Measurements from ENCODE around the gene SIPA1L3.

SIPA1L3 gene

DNA sequence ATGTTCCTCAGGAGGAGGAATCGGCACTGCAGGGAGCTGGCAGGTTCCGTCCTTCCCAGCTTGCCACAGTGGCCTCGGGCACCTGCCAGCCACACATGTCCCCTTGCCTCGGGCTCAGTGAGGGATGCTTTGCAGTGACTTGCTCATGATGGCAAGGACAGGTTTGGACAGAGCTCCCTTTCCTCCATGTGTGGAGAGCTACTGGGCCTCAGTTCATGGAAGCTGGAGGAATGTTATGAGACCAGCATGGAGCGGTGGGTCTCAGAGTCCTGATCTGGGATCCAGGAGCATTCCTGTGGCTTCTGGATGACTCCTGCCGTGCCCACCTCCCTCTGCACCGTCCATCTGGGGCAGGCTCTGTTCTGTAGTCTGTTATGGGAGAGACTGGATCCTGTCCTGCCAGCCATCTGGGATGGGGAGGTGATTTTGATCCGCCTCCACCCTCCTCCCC is 59.2 kb downstream of the SIPA1L3 start:
- no peak overlapping the region for H3K27ac ChIP-seq
- TF ChIP-seq ZFX (IDR thresholded peaks at IDR 0.05): no peak
- TF ChIP-seq, protein P1, sequence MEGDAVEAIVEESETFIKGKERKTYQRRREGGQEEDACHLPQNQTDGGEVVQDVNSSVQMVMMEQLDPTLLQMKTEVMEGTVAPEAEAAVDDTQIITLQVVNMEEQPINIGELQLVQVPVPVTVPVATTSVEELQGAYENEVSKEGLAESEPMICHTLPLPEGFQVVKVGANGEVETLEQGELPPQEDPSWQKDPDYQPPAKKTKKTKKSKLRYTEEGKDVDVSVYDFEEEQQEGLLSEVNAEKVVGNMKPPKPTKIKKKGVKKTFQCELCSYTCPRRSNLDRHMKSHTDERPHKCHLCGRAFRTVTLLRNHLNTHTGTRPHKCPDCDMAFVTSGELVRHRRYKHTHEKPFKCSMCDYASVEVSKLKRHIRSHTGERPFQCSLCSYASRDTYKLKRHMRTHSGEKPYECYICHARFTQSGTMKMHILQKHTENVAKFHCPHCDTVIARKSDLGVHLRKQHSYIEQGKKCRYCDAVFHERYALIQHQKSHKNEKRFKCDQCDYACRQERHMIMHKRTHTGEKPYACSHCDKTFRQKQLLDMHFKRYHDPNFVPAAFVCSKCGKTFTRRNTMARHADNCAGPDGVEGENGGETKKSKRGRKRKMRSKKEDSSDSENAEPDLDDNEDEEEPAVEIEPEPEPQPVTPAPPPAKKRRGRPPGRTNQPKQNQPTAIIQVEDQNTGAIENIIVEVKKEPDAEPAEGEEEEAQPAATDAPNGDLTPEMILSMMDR (conservative IDR thresholded peaks at IDR 0.05): no peak

DNA sequence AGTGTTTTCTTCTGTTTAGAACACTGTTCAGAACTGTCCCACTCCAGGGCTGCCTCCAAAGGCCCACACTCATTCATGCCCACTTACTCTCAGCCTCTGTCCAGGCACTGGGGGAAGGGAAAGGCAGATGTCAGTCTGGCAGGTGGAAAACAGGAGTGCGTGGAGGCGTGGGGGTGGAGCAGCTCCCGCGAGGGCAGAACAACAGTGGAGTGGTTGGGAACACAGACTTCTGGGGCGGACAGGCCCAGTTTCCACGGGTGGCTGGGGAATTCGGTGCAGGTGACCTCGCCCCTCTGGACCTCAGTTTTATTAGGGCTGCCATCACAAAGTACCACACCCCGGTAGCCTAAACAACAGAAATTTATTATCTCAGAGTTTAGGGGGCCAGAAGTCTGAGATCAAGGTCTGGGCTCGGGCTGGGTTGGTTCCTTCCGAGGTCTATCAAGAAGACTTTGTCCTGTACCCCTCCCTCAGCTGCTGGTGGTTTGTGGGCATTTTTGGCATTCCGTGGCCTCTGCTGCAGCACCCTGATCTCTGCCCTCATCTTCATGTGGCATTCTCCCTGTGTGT is 59.7 kb downstream of the SIPA1L3 start:
- TF ChIP-seq ZFX (IDR thresholded peaks at IDR 0.05): no peak
- TF ChIP-seq, protein P1 (conservative IDR thresholded peaks at IDR 0.05): no peak
- no peak overlapping the region for H3K27ac ChIP-seq

DNA sequence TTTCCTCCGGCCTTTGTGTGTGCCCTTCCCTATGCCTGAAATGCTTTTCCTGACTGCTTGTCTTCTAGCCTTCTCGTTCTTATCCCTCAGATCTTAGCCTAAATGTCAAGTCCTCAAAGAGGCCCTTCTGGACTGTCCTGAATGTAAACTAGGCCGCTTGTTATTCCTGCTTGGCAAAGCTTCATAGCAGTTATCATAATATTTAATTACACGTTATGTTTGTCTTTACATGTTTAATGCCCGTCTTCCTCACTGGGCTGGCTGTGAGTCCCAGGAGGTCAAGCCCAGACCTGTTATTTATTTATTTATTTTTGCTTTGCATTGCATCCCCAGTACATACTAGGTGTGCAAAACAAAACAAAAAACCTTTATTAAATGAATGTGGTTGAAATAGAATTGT is 62.7 kb downstream of the SIPA1L3 start:
- H3K27ac ChIP-seq: peak overlapping the region; percentile 62
- TF ChIP-seq, protein P1 (conservative IDR thresholded peaks at IDR 0.05): no peak
- TF ChIP-seq ZFX (IDR thresholded peaks at IDR 0.05): no peak

DNA sequence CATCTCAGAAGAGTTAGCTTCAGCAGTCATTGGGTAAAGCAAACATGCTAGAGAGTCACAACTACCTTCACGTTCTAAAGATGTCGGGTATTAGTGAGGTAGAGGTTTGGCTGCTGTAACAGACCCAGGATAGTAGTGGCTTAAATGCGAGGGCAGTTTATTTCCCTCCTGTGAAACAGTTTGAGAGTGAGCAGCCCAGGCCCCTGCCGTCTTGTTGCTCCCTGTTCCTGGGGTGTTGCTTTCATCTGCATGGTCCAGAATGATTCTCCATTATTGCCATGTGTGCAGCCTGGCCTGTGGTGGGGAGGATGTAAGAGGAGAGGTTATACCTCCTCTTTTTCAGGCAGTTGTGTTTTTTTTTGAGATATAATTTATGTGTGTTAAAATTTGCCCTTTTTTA is 63.7 kb downstream of the SIPA1L3 start:
- TF ChIP-seq, protein P1 (conservative IDR thresholded peaks at IDR 0.05): no peak
- no peak for TF ChIP-seq ZFX (IDR thresholded peaks at IDR 0.05)
- peak overlapping the region; percentile 32 for H3K27ac ChIP-seq

DNA sequence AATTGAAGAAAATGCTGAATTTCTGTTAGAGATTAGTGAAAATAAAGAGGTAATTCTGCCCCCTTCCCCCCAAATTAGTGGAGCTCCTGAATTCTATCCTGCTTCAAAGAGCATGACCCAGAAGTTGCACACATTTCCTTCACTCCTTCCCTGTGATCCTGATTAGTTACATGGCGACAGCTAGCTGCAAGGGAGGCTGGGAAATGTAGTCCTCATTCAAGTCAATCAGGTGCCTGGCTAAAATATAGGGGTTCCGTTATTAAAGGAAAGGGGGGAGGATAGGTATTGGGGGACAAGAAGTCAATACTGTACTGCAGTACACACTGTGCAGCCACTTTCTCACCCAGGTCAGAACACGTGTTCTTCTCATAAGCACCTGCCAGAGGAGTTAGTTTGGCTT is 65.8 kb downstream of the SIPA1L3 start:
- no peak overlapping the region for H3K27ac ChIP-seq
- no peak for TF ChIP-seq ZFX (IDR thresholded peaks at IDR 0.05)
- TF ChIP-seq, protein P1 (conservative IDR thresholded peaks at IDR 0.05): no peak

DNA sequence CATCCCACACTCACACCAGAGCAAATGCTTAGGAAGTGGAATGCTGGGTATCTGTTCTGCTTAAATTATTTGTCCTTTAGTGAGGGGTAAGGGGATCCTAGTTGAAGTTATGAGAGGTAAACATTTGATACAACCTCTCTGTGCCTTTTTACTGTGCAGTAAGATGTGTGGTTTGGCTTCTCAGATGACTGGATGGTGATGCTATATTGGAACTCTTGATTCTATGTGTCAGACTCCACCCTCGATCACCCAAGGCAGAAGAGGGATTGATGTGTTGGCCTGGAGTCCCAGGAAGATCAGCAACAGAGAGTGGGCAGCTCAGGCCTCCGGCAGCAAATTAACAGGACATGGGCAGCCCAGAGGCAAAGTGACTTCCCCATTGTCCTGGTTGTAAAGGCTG is 66.7 kb downstream of the SIPA1L3 start:
- TF ChIP-seq ZFX (IDR thresholded peaks at IDR 0.05): no peak
- TF ChIP-seq, protein P1 (conservative IDR thresholded peaks at IDR 0.05): no peak
- H3K27ac ChIP-seq: no peak overlapping the region

DNA sequence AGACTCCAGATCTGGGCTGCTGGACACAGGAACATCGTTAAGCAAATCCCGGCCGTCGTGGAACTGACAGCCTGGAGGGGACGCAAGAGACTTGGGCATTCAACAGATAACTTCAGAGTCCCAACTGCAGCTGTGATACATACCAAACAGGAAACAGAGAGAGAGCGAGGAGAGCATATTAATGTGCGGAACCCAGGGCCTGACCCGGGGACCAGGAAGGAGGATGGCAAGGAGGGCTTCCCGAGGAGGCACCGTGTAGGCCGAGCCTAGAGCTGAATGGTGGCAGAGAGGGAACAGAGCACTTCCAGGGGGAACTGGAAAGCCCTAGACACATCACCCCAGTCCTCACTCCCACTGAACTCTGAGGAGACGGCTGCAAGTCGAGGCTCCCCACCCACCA is 68.1 kb downstream of the SIPA1L3 start:
- TF ChIP-seq ZFX (IDR thresholded peaks at IDR 0.05): no peak
- TF ChIP-seq, protein P1 (conservative IDR thresholded peaks at IDR 0.05): no peak
- no peak overlapping the region for H3K27ac ChIP-seq

Data from C4-2B (cell line).